ENCODE data around the gene OR4N2.

DNA sequence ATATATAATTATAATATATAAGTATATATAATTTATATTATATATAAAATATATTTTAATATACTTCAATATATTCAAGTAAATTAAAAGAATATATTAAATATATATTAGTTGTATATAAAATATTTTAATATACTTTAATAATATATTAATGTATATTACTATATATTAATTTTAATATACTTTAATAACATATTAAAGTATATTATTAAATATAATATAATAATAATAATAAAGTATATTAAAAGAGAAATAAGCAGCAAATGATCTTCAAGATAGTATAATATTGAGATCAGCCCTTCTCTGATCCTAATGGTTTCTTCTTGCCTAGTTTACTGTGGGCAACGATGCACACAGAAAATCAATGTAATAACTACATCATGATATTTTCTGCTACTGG, 28.0 kb upstream of the OR4N2 start:
- TF ChIP-seq CTCF (IDR thresholded peaks at IDR 0.05; ENCODE audit: low read length) (no peak), EZH2 (optimal IDR thresholded peaks at IDR 0.05; ENCODE audit: low read depth, low read length) (no peak), EZH2phosphoT487 (IDR thresholded peaks at IDR 0.05; ENCODE audit: low read length) (no peak)

Measured in MM.1S (cell line).